Measurements from ENCODE around the gene PRCP.
A peak's percentile ranks its signal among the peaks of the same experiment; 100 is the strongest.

Gene PRCP

DNA sequence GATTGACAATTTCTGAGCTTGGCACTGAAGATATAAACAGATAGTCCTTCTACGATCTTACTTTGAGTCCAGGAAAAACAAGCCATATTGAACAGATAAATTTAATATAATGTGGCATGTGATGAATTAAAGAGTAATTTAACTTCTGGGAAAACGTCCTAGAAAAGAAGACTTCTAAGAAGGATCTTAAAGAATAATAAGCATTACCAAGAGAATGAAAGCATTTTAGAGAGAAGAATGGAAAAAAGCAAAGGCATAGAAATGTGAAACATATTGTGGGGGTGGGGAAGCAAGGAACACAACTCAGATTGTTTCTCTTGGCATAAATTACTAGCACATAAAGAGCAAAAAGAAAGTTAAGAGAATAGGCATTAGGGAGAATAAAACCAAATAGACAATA, 6.7 kb upstream of the PRCP start:
- DNase-seq: no peak

DNA sequence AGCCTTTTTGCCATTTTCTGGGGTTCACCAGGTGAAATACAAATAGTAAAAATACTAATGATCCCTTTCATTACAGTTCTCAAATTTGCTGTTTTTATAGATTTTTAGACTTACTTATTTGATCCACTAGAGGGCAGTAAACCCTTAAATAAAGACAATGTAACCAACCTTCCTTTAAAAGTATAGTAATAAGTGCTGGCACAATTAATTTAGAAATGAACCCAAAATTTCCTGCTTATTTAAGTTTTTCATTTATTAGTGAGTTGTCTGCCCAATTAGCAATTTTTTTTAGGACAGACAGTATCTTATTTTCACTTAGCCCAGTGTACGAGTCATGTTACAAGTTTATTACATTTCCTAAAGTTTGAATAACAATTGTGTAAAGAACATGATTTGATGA, 6.0 kb upstream of the PRCP start:
- DNase-seq: no peak

DNA sequence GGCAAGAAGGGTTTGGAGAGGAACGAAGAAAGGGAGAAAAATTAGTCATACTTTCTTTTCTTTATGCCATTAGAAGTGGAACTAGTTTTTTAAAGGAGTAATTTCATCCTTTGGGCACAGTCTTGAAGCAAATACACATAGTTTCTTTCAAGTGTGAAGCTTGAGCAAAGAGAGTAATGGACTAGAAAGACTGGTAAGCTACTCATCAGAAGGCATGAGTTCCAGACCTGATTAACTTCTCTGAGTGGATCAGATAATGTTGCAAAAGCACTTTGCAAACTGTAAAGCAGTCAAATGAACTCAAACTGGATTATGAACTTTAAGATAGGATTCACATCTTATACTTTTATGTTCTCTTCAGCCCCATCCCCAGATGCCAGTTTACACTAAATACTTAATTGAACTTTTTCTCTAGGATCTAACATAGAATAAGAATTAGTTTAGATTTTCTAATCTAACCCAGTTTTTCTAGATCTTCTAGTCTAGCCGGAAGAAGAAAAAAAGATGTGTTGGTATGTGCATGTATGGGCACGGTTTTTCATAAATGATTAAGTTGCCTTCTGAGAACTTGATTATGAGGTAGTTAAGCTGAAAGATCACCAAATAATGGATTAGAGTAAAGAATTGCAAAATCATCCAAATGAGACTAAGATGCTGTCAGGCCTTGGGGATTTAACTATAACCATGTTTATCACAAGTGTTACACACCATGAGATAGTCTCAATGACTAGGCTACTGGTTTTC, 3.8 kb upstream of the PRCP start:
- no peak for DNase-seq

DNA sequence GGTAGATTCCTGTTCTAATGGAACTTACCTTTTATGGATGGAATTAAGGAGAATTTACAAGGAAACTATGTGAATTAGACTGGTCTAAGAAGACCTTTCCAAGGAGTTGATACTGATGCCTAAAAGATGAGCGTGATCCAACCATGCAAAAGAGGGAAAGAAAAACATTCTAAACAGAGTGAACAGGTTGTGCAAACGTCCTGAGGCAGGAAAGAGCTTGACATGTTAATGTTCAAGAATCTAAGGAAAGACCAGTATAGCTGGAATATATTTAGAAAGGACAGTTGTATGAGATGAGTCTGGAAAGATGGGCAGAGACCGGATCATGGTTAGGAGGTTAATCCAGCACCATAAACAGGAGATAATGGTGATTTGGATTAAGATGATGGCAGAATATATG, 2.6 kb upstream of the PRCP start:
- DNase-seq: no peak

DNA sequence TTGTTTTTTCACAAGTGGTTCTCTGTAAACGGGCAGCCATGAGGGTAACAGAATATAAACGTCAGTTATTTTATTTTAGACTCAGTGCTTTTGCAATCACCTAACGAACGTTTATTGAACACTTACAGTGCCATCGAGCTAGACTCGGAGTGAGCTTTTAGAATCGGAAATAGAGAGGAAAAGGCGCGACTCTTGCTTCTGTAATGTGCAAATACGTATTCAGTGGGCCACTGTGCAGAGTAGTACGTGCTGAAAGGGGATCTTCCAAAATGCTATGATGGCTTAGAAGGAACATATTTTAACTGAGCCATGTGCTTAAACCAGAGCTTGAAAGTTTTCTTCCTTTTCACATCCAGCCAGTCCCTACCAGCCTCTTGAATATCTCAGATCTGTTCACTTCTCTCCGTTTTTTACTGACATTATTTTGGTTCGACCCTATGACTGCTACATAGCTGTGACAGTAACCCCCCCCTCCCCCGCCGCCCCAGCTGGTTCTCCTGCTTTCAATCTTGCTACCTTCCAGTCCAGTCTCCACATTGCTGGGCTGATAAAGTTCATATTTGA, 1.8 kb upstream of the PRCP start:
- no peak for DNase-seq

DNA sequence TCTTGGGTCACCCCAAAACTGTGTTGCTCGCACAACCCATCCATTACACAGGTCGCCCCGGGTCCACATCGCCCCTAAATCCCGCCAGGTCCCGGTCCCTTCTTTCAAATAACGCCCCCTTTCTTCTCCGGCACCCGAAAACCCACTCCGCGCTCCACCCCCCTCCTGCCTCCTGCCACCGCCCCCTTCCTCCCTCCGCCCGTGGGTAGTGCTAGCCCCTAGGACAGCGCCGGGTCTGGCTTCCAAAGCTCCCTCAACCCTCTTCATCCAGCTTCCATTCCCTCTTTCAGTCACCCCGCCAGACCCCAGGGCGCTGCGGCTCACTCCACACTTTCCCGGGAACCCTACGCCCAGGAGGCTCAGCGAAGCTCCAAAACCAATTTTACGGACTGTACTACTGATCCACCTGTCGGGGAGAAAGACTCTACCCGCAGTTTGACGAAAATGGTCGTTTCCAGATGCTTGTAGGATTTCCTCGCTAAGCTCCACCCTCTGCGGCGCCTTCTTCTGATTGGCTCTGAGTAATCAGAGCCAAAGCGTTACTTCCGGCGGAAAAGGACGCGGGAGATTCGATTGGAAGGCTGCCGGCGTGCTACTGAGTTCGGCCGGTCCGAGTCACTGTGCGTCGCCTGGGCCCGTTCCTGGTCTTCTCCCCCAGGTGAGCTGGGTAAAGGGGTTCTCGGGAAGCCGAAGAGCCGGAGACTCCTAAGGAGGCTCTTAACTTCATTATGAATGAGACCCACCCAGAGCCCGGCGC, 1.1 kb upstream of the PRCP start, which contains the start of gene DDIAS:
TSS of gene DDIAS (plus strand) at position 572 of the 757 bp plus-strand sequence. CDS start 13,003 bp downstream, outside the sequence.
- peak; percentile 92 for DNase-seq

DNA sequence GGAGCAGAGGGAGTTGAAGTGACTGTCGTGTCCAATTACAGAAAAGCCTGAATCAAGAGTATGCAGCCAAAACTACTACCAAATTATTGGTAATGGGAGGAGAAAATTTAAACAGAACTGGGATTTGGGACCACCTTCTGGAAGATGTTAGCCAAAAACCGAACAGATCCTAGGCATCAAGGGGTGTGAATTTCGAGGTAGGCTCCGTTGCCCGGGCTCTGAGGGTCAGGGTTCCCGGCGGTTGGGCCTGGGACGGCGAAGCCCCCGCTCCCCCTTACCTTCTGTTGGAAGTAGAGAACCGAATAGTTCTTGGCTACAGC, 313 bp downstream of the PRCP start:
- DNase-seq: no peak

DNA sequence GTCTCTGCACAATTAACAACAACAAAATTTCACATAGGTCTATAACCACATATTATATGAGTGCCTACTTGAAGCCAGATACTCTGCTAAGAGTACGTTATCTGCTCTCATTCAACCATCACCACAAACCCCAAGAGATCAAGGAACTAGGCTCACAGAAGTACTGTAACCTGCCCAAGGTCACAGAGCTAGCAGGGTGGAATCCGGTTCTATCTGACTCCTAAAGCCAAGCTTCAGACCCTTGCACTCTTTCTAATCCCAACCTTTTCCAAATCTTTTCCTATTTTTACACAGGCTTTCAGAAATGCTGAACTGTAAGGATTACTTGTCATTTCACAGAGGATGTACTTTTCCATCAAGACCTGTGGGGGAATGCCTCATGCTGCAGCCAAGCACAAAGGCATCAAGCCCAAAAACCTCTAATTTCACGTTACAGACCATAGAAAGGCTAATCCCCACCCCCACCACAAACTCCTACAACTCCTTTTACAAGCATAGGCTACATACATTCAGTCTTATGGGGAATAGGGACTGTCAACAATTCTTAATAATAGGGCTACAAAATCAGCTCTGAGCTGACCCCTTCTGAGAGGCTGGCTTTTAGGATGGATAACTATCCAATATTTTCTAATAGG, 927 bp downstream of the PRCP start:
- no peak for DNase-seq

DNA sequence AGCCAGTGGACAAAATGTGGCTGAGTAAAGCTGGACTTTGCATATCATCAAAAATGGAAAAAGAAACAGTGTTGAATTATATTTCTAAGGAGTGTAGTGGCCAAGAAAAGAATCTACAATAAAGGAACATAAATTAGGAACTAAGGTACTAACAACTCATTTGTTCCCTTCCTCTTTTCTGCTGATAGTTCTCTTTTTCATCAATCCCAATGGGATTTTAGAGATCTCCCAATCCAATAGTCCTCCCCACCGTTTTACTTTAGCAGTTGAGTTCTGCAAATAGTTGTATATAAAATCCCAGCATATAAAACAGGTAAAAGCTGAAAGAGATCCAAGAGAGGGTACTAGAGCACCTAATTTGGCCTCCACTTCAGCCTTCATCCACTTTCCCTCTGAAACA, 2.0 kb downstream of the PRCP start:
- DNase-seq: no peak

DNA sequence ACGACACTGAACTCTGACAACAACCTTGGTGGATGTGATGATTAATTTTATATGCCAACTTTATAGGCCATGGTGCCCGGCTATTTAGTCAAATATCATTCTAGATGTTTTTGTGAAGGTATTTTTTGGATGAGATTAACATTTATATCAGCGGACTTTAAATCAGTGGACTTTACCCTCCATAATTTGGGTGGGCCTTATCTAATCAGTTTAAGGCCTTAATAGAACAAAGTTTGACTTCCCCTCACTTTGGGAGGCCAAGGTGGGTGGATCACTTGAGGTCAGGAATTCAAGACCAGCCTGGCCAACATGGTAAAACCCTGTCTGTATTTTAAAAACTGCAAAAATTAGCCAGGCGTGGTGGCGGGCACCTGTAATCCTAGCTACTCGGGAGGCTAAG, 4.0 kb downstream of the PRCP start:
- DNase-seq: no peak

DNA sequence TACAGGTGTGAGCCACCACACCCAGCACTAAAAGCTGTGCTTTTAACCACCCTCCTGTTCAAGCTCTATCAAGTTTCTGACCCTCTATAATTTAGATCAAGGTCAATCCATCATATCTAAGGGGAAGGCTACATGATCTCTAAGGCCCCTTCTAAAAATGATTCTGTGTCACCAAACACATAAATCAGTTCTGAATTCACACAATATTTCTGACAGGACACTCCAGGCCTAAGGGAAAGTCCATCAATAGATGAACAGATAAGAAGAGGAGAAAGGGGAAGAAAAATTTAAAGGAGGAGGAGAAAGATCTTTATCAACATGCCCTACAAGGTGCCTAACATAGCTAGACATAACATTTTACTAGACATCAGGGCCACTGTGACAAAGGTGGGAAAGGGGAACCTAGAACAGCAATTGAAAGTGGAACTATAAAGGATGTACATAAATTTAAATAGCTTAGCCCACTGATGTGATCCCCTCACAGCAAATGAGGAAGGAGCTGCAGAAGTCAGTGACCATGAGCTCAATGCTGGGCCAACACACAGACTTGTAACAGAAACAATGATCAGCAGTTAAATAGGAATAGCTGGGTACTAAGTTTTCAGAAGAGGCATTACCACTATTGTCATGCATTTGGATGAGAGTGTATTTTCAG, 4.7 kb downstream of the PRCP start:
- no peak for DNase-seq

DNA sequence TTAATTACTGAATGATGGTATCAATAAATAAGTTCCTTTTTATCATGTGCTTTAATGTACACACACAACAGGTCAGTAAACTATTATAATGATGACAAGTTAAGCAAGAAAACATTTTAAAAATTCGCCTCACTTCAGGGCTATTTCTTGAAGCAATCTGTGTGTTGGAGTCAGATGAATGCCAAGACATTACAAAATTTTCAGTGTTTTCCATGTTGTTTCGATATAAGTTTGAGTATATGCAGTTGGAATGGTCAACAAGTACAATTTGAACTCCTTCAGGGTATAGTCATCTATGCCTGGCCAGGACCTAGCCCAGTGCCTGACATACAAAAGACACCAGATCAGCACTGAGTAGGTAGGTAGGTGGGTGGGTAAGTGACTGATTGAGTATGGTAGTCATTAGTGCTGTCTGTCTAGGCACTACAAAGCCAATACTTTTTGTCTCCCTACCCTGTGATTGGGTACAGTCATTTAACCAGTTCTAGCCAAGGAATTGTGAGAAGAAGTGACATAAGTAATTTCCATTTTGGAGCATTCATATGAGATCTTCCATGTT, 7.5 kb downstream of the PRCP start:
- no peak for DNase-seq

DNA sequence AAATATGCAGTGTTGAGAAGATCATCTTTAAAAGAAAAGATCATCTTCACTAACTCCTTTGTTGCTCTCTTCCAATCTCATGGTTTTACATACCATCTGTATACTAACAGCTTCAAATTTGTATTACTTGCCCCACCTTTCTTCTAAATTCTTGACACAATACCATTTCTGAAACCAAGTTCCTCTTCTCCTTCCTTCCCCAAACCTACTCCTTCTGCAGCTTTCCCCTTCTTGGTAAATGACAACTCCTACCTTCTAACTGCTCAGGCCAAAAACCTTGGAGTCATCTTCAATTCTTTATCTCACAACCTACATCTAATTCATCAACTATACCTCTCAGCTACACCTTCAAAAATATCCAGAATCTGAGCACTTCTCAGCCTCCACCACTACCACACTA, 9.3 kb downstream of the PRCP start:
- no peak for DNase-seq

DNA sequence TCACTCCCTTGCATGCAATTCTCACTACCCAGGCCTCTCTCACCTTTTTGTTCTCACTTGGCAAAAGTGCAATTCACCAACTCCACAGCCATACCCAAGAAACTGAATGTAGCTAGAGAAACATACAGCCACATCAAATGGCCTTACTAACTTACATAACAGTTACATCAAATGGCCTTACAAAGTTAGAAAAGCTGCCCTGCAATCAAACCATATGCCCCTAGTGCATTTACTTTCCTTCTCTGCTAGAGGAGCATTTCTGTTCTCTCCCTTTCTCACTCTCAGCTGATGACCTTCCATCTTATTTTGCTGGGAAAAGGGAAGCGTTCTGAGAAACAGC, 10.3 kb downstream of the PRCP start:
- no peak for DNase-seq

DNA sequence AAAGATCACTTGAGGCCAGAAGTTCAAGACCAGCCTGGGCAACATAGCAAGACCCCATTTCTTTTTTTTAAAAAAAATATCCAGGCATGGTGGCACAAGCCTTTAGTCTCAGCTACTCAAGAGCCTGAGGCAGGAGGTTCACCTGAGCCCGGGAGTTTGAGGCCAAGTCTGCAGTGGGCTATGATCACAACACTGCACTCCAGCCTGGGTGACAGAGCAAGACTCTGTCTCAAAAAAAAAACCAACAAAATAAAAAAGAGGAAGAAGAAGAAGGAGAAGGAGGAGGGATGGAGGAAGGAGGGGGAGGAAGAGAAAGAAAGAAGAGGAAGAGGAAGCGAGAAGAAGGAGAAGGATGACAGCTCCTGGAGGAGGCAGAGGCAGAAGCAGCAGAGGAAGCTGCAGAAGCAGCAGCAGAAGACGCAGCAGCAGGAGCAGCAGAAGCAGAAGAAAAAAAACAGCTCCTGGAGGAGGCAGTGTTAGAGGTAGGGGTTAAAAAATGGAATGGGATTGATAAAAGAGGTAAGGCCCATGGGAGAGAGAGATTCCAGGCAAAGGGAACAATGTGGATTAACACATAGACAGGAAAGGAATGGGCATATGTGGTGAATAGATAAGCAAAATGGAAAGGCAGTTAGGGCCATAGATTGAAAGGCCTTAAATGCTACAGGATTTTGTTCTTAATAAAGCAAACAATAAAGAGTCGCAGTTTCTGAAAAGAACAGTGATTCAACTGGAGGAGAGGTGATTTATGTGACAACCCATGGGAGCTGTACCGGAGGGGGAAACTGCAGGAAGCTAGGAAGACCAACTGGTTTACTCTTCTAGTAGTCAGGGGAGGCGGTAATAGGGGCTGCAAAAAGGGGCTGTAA, 10.9 kb downstream of the PRCP start:
- no peak for DNase-seq

DNA sequence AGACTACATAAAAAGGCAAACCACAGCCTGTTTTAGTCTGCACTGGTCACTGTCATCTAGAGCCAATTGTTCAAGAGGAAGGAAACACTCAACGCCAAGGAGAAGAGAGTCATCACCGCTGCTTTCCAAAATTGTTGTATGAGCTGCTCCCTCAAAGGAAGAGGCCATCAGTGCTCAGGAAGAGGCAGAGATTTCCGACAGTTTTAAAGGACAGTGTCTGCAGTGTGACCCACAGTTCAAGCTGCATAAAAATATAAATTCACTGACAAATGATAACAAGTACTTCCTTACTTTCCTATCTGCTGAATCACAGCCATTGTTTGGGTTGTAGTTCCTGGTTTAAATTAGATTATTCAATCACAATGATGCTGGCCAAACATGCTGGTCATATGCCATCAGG, 16.4 kb downstream of the PRCP start:
- no peak for DNase-seq

DNA sequence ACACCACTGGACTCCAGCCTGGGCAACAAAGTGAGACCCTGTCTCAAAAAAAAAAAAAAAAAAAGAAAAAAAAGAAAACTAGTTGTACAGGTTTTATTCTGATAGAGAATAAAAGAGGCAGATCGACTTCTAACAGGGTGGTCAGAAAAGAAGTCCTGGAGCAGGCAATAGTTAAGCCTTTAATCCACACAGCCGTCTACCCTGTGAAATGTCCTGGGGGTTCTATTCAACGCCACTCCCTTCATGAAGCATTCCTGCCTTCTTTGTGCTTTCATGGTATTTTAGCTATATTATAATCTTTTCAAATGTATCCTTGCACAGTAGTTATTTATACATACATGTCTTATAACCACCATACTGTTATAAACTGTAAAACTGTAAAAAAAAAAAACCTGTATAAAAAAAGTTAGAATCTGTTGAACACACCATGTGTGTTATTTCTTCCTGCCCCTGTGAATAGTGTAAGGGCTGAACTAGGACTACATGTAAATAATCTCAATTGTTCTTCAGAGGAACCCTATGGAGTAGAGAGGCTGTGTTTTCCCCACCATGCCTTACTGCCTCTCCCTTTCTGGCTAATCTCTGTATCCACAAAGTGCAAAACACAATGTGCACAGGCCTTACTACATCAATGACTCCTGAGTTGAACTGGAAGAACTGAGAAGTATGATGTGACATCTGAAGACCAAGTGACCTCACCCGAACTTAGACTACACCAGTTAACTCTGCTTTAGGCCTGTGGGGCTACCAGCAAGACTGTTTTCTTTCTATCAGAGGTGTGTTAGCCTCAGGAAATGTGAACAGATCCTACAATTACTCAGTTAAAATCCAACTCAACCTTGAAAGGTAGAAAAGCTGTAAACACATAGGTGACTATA, 25.3 kb downstream of the PRCP start:
- no peak for DNase-seq

DNA sequence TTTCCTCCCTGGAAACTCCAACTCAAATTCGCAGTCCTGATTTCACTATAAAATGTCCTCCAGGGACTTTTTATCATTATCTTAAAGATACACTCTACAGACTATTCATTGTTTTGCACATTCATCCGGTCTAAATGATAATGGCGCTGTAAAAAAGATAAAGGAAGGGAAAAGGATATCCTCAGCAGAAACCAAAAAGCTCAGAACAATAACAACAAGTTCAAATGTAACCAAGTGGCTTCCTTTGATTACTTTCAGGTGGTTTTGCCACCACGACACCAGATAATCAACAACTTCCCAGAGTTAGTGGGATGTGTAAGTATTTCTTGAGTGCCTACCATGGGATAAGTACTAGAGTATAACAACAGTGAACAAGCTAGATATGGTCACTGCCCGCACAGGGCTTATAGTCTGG, 26.3 kb downstream of the PRCP start:
- no peak for DNase-seq

DNA sequence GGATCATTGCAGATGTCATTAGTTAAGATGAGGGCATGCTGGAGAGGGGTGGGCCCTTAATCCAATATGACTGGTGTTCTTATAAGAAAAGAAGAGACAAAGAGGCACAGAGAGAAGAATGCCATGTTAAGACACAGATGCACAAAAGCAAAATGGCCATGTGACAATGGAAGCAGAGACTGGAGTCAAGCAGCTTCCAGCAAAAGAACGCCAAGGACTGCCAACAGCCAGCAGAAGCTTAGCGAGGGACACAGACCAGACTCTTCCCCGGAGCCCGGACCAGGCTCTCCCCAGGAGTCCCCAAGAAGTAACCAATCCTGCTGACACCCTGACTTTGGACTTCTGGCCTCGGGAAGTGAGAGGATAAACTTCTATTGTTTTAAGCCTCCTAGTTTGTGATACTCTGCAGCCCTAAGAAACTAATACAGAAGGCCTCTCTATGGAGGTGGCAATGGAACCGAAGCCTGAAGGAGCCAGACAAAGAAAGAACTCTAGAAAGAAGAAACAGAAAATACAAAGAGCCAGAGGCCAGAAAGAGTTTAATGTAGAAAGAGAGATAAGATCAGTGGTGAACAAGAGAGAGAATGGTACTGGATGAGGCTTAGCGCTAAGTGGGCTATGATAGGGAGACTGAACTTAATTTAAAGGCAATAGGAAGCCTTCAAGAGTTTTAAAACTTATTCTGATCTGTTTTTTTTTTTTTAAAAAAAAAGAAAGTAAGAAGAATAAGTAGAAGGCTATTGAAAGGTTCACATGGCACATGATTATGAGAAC, 27.7 kb downstream of the PRCP start:
- no peak for DNase-seq

DNA sequence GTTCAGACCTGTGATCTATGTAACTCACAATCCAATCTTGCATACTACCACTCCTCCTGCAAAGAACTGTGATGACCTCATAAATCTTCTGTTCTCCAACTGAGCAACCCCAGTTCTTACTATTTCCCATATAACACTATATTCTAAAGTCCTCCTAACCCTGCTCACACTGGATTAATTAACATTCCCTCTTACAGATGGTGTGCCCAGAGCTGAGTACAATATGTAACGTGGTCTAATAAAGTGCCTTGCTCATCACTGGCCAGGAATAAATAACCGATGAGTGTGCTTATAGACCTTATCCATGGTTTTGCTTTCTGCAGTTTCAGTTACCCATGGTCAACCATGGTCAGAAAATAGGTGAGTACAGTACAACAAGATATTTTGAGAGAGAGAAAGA, 28.6 kb downstream of the PRCP start:
- no peak for DNase-seq
